Hippocampal formation (tissue), 2 donors: ENCODE data around the gene NBPF1.
"Not testable (repeated sequence)": the region's sequence is repeated elsewhere in the genome, so short reads cannot be mapped to it uniquely, and the experiment has no call there.

Experiments
- DNase-seq, 2 donors: peaks; one replicate each; lab custom pipeline; 2025; lab: John Stamatoyannopoulos, UW

NBPF1 gene

GRCh38 chr1:16641159-16641975, 28.0 kb upstream of the NBPF1 start:
- DNase-seq = not testable (repeated sequence)

DNA sequence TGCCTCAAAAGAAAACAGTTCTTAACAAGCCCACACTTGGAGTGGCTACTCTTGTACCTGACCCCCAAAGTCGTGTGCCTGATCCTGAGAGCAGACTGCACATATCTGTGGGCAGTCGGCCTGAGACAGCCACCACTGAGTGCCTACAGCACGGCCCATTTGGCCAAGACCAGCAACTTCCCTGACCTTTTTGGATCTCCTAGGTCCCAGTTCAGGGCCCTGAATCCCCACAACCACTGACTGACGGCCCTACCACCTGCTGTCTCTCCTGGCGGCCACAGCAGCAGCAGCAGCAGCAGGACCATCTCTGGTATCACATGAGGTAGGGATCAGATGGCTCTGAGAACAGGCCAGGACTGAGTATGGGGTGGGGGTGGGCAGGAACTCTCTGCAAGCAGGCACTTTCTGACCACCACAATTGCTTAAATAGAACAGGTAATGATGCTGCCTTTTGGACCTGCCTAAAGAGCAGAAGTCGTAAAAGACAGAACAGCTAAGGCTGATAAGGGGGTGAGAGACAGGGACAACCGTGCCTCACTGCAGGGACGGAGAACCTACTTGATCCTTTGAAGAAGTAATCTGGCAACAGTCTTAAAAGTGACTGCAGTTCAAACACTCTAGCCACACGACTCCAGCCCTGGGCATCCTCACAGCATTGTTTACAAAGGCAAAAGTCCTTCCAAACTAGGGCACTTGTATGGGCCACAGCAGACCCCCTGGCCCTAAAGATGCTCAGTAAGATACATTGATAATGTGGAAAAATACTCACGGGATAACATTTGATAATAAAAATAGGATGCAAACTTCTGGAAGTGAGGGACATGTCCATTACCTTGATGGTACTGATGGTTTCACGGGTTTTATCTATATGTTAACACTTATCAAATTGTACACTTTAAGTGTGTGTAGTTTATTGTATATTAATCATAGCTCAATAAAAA, 26.0 kb upstream of the NBPF1 start:
- DNase-seq = not testable (repeated sequence)

GRCh38 chr1:16637941-16638778, 24.8 kb upstream of the NBPF1 start:
- DNase-seq = not testable (repeated sequence)

- DNase-seq = not testable (repeated sequence)
Observed at GRCh38 chr1:16636551-16637195, 23.3 kb upstream of the NBPF1 start.

DNA sequence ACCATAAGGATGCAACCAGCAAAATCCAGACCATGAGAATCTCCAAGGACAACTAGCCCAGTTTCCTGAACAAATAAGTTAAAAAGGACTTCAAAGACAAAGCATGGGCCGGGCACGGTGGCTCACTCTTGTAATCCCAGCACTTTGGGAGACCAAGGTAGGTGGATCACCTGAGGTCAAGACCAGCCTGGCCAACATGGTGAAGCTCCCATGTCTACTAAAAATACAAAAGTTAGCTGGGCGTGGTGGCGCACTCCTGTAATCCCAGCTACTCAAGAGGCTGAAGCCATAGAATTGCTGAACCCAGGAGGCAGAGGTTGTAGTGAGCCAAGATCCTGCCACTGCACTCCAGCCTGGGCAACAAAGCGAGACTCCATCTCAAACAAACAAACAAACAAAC, 22.6 kb upstream of the NBPF1 start:
- DNase-seq = not testable (repeated sequence)

DNA sequence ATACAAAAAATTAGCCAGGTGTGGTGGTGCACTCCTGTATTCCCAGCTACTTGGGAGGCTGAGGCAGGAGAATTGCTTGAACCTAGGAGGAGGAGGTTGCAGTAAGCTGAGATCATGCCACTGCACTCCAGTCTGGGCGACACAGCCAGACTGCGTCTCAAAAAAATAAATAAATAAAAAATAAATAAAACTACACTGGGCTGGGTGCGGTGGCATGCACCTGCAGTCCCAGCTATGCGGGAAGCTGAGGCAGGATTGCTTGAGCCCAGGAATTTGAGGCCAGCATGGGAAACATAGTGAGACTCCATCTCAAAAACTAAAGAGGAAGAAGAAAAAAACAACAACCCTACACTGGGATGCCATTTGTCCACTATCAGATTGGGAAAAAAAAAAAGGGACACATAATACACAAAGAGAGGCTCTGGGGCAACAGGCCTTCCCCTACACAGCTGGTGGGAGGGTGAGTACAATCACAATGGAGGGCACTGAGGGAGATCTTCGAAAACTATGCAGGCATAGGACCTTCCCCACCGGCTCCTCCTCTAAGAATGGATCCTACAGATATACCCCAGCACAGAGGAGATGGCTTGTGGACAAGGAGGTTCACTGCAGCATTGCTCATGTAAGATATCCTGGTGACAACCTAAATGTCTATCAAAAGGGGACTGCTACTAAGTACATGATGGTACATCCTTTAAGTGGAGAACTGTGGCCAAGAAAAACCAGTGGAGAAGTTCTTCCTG, 20.3 kb upstream of the NBPF1 start:
- DNase-seq = not testable (repeated sequence)

DNA sequence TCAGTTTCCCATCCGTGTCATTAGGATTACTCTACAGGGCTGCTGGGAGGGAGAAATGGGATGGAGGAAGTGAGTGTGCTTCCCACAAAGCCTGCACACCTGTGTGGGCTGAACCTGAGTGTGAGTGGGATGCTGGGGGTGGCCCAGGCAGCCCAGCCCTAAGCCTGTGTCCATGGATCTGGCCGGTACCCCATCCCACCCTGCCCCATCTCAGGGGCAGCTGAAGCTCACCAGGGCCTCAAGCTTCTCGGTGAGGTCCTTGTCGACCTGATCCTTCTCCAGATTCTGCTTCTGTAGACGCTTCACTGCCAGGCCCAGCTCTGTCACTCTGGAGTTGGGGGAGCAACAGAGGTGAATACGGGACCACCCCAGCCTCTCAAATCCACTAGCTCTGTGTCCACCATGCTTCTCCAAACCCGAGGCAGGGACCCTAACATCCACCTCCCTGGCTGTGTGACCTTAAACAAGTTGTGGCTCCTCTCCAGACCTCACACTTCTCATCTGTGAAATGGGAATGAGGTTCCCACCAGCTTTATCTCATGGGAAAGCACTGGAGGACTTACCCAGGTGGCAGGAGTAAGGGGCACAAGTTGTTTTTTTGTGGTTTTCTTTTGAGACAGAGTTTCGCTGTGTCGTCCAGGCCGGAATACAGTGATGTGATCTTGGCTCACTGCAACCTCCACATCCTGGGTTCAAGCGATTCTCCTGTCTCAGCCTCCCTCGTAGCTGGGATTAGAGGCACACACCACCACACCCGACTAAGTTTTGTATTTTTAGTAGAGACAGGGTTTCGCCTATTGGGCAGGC, 18.9 kb upstream of the NBPF1 start:
- not testable (repeated sequence) for DNase-seq

GRCh38 chr1:16631248-16632043, 18.1 kb upstream of the NBPF1 start:
- DNase-seq = no peak

GRCh38 chr1:16630661-16631247, 17.4 kb upstream of the NBPF1 start:
- no peak for DNase-seq

- DNase-seq = not testable (repeated sequence)
Observed at GRCh38 chr1:16629916-16630530, 16.7 kb upstream of the NBPF1 start.

- no peak for DNase-seq
Observed at GRCh38 chr1:16628361-16629111, 15.2 kb upstream of the NBPF1 start.

GRCh38 chr1:16626409-16626983, 13.1 kb upstream of the NBPF1 start:
- not testable (repeated sequence) for DNase-seq

DNA sequence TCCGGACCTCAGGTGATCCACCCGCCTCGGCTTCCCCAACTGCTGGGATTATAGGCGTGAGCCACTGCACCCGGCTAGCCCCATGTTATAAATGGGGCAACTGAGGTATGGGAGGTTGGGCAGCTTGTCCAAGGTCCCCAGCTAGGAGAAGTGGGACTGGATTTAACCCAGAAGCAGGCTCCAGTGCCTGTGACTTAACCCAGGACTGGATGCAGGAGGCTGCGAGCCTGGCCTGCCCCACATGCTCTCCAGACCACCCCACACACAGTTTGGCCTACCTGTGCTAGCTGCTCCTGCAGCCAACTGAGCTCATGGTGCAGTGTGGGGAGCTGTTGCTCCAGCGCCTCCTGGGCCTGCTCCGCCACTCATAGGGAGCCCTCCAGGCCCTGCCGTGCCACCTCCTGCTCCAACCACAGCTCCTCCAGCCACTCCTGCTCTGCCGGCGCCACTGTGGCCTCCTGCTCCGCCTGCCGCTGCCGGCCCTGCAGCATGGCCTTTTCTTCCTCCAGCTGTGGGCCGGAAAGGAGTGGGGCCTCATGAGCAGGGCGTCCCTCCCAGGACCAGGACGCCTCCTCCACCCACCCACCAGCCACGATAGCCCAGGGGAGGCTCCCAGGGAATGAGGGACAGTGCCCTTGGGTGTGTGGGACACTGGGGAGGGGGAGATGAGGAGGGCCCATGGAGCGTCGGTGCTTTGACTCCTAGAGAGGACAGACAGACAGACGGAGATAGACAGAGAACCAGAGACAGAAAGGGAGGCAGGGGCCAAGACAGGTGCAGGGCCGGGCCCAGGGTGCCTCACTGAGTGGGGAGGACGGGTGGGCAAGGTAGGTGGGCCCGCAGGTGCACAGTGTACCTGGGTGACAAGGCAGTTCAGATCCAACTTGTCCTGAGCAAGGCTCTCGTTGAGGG, 12.4 kb upstream of the NBPF1 start:
- DNase-seq = no peak

DNA sequence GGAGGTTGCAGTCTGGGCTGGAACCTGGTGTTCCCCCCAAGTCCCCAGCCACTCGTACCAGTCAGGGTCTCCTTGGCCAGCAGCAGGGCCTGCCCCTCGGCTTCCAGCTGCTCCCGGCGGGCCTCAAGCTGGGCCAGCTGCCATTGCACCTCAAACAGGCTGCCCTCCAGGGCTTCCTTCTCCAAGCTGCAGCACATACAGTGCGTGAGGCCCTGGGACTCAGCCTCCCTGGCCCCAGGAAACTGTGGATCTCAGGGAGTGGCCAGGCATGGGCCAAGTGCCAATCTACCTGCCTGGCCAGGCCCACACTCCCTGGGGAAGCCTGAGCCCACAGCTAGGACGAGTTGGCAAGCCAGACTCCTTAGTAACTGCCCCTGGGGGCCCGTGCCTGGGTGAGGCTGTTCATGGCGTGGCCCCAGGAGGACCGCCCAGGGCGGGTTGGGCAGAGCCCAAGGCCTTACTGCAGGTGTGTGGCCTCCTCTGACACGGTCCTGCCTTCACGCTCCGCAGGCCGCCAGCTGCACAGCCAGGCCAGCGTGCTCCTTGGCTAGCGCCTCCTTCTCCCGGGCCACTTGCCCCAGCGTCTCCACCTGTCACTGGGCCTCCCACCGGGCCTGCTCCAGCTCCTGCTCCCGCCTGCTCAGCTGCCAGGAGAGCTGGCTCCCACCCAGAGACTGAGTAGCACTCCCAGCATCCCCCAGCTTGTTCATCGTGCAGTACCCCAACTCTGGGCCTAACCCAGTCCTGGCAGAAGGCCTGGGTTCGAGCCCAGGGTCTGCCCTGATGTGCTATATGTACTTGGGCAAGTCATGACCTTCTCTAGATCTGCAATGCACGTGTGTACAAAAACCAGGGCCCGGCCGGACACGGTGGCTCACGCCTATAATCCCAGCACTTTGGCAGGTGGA, 10.7 kb upstream of the NBPF1 start:
- not testable (repeated sequence) for DNase-seq

DNA sequence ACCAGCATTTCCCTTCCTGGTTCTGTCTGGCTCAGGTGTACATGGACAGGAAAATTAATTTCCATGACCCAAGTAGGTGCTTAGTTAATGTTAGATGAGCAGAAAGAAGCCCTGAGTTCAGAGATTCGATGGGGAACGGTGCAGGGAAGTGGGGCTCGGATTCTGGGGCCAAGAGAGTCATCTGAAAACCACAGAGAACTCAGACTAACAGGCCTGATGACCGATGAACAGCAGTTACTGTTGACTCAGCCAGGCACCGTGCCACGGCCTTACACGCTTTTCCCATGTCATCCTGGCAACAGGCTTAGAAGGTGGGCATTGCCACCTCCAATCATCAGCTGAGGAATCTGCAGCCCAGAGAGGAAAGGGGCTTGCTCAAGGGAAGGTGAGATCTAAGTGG, 10.0 kb upstream of the NBPF1 start:
- not testable (repeated sequence) for DNase-seq
